Esophagus squamous epithelium (tissue), 5 donors: ENCODE data around the gene SPACA5. TPM values are rescaled to one million over a fixed set of nuclear protein-coding genes. Genes with fewer than 3 reads are reported as not detected.
"Not testable (repeated sequence)": the region's sequence is repeated elsewhere in the genome, so short reads cannot be mapped to it uniquely, and the experiment has no call there.

ENCODE experiments used
- DNase-seq: peaks from one replicate; lab custom pipeline; 2025; lab: John Stamatoyannopoulos, UW
- H3K27ac ChIP-seq, 4 donors: fragments of 200-600 bp; sonication (generic); one replicate each; pipeline ENCODE4 v1.5.1; 2016 to 2019; ENCODE audit warnings: mild to moderate bottlenecking in 1 of 4
- H3K27me3 ChIP-seq, 4 donors: fragments of 200-600 bp; sonication (generic); 1 replicate in 3 of 4; 2 replicates in 1 of 4; pipeline versions ENCODE4 v1.5.1 to v1.6.0; 2017 to 2021; ENCODE audit warnings: antibody characterized with exemption in 1 of 4
- H3K36me3 ChIP-seq, 3 donors: fragments of 200-600 bp; sonication (generic); one replicate each; pipeline ENCODE4 v1.5.1; 2016 to 2019
- H3K4me1 ChIP-seq, 3 donors: fragments of 200-600 bp; sonication (generic); one replicate each; pipeline ENCODE4 v1.5.1; 2017 to 2019
- H3K4me3 ChIP-seq, 4 donors: fragments of 200-600 bp; sonication (generic); 1 replicate in 3 of 4; 2 replicates in 1 of 4; pipeline ENCODE4 v1.5.1; 2016 to 2019; ENCODE audit warnings: mild to moderate bottlenecking in 2 of 4, moderate library complexity in 1 of 4
- H3K9me3 ChIP-seq, 3 donors: fragments of 200-600 bp; sonication (generic); one replicate each; pipeline ENCODE4 v1.5.1; 2016 to 2019
- CTCF ChIP-seq, 6 experiments: fragments of 450-650 bp in 4 of 6; fragments of 200-600 bp in 2 of 6; sonication (generic) in 2 of 6; IDR thresholded peaks; one replicate each; pipeline ENCODE4 v1.5.1; 2016 to 2019; ENCODE audit warnings: antibody characterized with exemption in 6 of 6, mild to moderate bottlenecking in 4 of 6, moderate library complexity in 4 of 6
- POLR2A ChIP-seq, 4 donors: fragments of 450-650 bp; IDR thresholded peaks; one replicate each; pipeline ENCODE4 v1.6.1; 2017; ENCODE audit warnings: antibody characterized with exemption in 4 of 4, mild to moderate bottlenecking in 4 of 4, moderate library complexity in 3 of 4
- WGBS, 2 donors: methylation state at CpG; one replicate each; pipeline ENCODE4 v1.1.5; 2018; 5-methylcytosine and 5-hydroxymethylcytosine counted together
- intact Hi-C: fragments of 100-400 bp; cut with DNase I; formaldehyde crosslinking; loops from one replicate; pipeline ENCODE4 v1.15.0; 2022
- total RNA-seq, 4 donors: library from RNA; depleted of rRNA; stranded (reverse); fragments of >200 nt; gene quantifications; one replicate each; pipeline ENCODE4 v1.1.0, GENCODE V29; 2016
- donor health status: DM: yes; HTN: yes; CAD: no.

SPACA5 gene
- not detected for total RNA-seq

GRCh38 chrX:48006688-48007087 is at the start of gene SPACA5:
SPACA5 (plus strand) TSS chrX:48006988; CDS start chrX:48007803, 815 bp downstream.
- WGBS, 2 donors, result 100% methylated on average over 2 of the region's 8 CpGs; no CpG with 5 or more reads in 1 of the 2 donors
- not testable (repeated sequence) for H3K36me3 ChIP-seq, H3K27me3 ChIP-seq

GRCh38 chrX:47958206-47958605 is 48.6 kb upstream of the SPACA5 start:
- H3K4me3 ChIP-seq, H3K9me3 ChIP-seq, H3K36me3 ChIP-seq, H3K27ac ChIP-seq, DNase-seq, intact Hi-C loops, H3K27me3 ChIP-seq, H3K4me1 ChIP-seq: not testable (repeated sequence)
- no CpG with 5 or more reads among the region's 4 CpGs for WGBS, 2 donors

More at GRCh38 chrX:48006688-48007087, at the start of gene SPACA5:
- H3K9me3 ChIP-seq, H3K4me3 ChIP-seq, intact Hi-C loops, DNase-seq, H3K27ac ChIP-seq: not testable (repeated sequence)
- H3K4me1 ChIP-seq, result peaks cover 0 to 12% (median 0%) of the 10 kb centered on the region in 3 donors

- no peaks in the 10 kb centered on the region for H3K36me3 ChIP-seq
- no peak overlapping the region for H3K27ac ChIP-seq
- no peaks in the 10 kb centered on the region for H3K4me1 ChIP-seq
- intact Hi-C loops, result no loop called here
- 38 to 40% methylated on average over 1 to 2 of the region's 4 CpGs for WGBS, 2 donors
- no peaks in the 10 kb centered on the region for H3K9me3 ChIP-seq
- no peak for DNase-seq
- no peak overlapping the region for H3K4me3 ChIP-seq
- TF ChIP-seq CTCF (IDR thresholded peaks at IDR 0.05), result no peak
- TF ChIP-seq POLR2A (IDR thresholded peaks at IDR 0.05), result no peak
- no peaks in the 10 kb centered on the region for H3K27me3 ChIP-seq
These were observed 47.9 kb upstream of the SPACA5 start for GRCh38 chrX:47958761-47959342.

- DNase-seq, result no peak
These were observed 46.4 kb upstream of the SPACA5 start for GRCh38 chrX:47960406-47960805.

GRCh38 chrX:47961830-47962229 is 45.0 kb upstream of the SPACA5 start:
- DNase-seq, H3K27me3 ChIP-seq, H3K4me3 ChIP-seq, H3K27ac ChIP-seq, H3K4me1 ChIP-seq, H3K36me3 ChIP-seq, intact Hi-C loops, H3K9me3 ChIP-seq: not testable (repeated sequence)
- 50 to 67% methylated on average over 2 to 6 of the region's 6 CpGs for WGBS, 2 donors

More at GRCh38 chrX:47960406-47960805, 46.4 kb upstream of the SPACA5 start:
- Histone ChIP-seq H3K4me3 (no peak overlapping the region), H3K9me3 (no peaks in the 10 kb centered on the region), H3K4me1 (no peaks in the 10 kb centered on the region), H3K27me3 (no peaks in the 10 kb centered on the region), H3K27ac (no peak overlapping the region), H3K36me3 (no peaks in the 10 kb centered on the region)
- 37 to 51% methylated on average over 2 of the region's 2 CpGs for WGBS, 2 donors
- no peak for TF ChIP-seq POLR2A (IDR thresholded peaks at IDR 0.05)
- no peak for TF ChIP-seq CTCF (IDR thresholded peaks at IDR 0.05)
- intact Hi-C loops, result no loop called here

GRCh38 chrX:47965526-47965925 is 41.3 kb upstream of the SPACA5 start:
- H3K9me3 ChIP-seq, H3K27me3 ChIP-seq, intact Hi-C loops, H3K4me1 ChIP-seq, H3K36me3 ChIP-seq, H3K4me3 ChIP-seq, H3K27ac ChIP-seq, DNase-seq: not testable (repeated sequence)
- WGBS, 2 donors, result 94 to 100% methylated on average over 1 to 3 of the region's 14 CpGs

- TF ChIP-seq POLR2A (IDR thresholded peaks at IDR 0.05) (no peak), CTCF (IDR thresholded peaks at IDR 0.05) (no peak)
- H3K27ac ChIP-seq, result no peak overlapping the region
- no peak overlapping the region for H3K4me3 ChIP-seq
- peaks cover 0 to 58% (median 49%) of the 10 kb centered on the region in 3 donors for H3K9me3 ChIP-seq
- no peaks in the 10 kb centered on the region for H3K27me3 ChIP-seq
- 90 to 94% methylated on average over 3 of the region's 3 CpGs for WGBS, 2 donors
- intact Hi-C loops, result no loop called here
- DNase-seq, result no peak
- H3K36me3 ChIP-seq, result peaks cover 0 to 19% (median 0%) of the 10 kb centered on the region in 3 donors
- H3K4me1 ChIP-seq, result no peaks in the 10 kb centered on the region
These were observed 33.6 kb upstream of the SPACA5 start for GRCh38 chrX:47973235-47973634.
